ENCODE results near the gene E2F6.

GRCh38 chr2:11467129-11467649 is 1.2 kb upstream of the E2F6 start:
- TF ChIP-seq CTCF (conservative IDR thresholded peaks at IDR 0.05; ENCODE audit: low read length) (no peak), EZH2phosphoT487 (IDR thresholded peaks at IDR 0.05; ENCODE audit: borderline replicate concordance) (no peak)

Measured in Loucy (cell line).